ENCODE data around the gene COPG2.
"Not testable (repeated sequence)": the region's sequence is repeated elsewhere in the genome, so short reads cannot be mapped to it uniquely, and the experiment has no call there.

COPG2 gene

DNA sequence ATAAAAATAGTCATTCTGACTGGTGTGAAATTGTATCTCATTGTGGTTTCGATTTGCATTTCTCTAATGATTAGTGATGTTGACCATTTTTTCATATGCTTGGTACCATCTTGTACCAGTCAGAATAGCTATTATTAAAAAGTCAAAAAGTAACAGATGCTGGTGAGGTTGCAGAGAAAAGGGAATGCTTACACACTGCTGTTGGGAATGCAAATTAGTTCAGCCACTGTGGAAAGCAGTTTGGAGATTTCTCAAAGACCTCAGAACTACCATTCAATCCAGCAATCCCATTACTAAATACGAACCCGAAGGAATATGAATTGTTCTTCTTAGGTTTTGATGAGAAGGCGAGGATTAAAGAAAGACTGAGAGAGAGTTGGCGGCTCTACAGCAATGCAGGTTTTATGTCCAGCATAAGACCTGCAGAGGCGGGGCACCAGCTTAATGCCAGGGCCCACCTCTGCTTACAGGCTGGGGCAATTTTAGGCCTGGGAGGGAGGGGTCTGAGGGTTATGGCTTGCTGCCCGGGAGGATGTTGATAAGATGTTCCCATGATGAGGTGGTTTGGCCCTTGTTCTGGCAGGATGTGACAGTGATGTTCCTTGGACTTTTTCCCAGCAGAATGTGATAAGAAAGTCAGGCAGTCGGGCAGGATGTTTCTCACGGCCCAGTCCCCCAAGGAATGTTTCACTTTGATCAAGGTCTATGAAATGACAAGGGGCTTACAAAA is 102.2 kb downstream of the COPG2 start:
- DNase-seq (ENCODE audit: low read depth in 2 of 2): no peak

DNA sequence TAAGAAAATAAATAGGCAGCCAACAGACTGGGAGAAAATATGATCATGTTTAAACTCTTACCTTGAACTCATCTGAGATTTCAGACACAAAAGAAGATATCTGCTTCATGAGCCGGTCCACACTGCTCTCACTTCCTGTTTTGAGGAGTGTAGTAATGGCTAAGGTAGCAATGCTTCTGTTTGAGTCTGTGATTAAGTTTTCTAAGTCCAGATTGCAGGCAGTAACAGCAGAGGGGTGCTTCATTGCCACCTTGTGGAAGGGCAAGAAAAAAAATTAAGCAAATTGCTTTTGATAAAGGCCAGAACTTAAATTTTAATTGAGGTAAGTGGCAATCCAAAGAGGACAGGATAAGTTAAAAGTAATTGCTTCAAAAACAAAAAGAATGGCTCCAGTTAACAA is 107.6 kb downstream of the COPG2 start:
- no peak for DNase-seq (ENCODE audit: low read depth in 2 of 2)

DNA sequence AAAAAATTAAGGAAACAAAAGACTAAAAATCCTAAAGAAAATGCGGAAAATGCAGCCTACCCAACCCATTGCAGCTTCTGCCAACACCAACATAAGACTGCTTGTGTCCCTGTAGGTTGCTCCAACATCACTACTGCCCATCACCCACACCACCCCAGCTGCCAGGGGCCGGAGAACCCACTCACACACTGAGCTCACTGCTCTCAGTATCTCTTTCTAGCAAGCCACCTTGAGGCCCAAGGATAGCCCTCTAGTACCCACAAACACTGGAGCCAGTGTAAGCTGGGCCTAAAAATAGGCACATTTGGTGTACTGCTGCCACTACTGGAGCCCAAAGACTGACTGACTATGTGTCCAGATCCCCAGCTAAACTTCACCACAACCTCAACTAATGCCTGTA is 109.4 kb downstream of the COPG2 start:
- no peak for DNase-seq (ENCODE audit: low read depth in 2 of 2)

DNA sequence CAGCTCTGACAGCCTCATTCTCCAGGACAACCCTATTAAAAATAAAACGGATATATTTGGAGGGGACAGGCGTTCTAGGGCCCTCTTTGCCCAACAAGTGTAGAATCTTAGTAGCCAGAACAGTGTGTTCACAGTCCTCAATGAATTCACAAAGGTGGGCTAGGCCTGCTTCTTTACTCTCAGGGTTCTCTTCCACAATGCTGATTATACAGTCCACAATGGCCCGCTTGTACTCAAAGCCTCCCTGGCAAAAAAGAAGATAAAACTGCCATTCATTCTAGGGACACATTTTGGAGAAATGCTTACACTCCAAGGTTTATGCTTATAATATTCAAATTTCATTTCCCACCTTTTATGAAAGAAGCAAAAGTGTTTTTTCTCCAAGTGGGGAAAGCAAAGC is 114.1 kb downstream of the COPG2 start:
- no peak for DNase-seq (ENCODE audit: low read depth in 2 of 2)

DNA sequence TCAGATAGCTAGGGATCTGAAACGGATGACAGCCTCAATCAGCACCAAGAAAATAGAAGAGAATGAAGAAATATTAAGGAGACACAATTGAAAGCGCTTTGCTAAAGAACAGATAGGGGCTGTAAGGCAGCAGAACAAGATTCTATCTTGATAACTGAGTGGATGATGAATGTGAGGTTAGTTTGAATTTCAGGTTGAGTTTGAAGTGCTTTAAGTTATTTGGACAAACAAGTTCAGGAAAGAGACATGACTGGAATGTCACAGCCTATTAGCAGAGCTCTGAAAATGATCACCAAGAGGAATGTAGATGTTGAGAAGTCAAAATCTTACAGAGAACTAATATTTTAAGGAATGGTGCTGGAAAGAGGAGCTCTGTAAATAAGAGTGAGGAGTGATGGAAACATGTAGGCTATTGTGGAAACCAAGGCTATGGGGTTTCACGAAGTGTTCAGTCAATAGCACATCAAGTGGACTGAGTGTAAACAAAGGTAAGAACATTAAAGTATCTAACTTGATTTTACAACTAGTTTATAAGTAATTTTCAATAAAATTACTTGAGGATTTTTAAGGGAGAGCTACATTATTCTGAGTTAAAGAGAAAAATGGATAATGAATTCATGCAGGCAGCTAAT is 115.0 kb downstream of the COPG2 start:
- no peak for DNase-seq (ENCODE audit: low read depth in 2 of 2)

DNA sequence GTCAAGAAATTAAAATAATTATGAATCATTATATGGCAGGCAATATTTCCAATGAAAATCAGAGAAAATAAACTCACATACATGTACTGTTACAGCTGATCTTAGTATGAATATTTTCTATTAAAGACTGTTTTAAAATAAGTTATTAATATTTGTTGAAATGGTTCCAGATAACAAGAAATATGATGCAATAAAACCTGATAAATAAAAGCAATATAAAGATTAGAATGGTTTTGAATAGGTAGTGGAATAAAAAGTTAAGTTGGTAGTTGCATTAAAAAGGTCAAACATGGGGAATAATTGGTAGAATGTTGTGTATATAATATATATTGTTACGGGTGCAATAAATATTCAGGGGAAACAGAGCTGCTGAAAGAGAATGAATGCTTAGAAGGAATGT is 124.2 kb downstream of the COPG2 start:
- no peak for DNase-seq (ENCODE audit: low read depth in 2 of 2)

DNA sequence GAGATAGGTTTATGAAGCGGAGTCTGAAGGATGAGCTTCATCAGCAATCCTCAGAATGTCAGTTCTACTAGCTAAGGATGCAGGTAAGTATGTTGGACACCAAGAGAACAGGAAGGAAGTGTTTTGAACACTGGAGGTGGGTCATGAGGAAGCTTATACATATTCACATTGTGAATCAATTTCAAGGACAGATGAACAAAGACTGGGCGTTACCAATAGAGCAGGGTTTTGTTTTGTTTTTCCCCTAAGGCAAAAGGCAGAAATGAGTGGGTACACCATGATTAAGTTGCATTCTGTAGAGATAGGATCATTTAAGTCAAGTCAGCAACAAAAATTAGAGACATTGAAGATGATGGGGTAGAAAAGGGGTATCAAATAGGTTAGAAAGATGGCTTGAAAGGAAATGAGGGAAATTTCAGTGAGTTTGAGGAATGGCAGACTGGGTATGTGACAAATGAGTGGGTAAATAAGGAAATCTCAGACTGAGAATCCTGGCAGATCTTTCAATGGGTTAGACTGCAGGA is 125.0 kb downstream of the COPG2 start:
- no peak for DNase-seq (ENCODE audit: low read depth in 2 of 2)

DNA sequence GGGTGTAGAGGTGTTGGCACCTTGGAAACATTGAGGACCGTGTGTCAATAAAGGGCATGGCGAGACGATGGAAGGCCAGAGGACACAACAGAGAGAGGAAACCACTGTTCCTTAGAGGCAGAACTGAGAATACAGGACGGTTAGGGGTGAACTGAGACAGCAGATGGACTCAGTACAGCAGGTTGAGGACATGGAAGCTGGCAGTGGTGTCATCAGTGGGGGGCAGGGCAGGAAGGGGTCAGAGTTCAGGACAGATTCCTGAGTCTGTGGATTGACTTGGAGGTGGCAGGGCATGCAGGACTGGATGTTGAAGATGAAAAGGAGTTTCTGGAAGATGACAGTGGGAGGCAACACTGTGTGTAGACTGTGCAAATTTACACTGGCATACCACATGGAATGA is 126.3 kb downstream of the COPG2 start:
- not testable (repeated sequence) for DNase-seq (ENCODE audit: low read depth in 2 of 2)

DNA sequence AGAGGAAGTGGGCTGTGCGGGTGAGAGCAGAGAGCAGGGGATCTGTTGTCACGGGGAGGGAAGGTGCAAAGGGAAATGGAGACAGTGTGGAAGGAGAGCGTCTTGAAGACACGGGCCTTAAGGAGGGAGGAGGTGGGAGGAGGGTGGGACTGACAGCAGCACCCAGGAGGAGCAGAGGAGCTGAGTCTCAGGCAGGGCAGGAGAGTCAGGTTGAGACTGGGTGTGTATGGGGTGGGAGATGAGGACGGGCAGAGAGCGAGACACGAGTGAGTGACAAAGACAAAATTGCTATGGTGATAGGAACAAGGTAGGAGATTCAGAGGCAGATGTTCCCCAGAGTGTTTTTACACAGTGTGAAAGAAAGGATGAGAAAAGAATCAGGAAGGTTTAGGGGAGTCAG is 127.3 kb downstream of the COPG2 start:
- DNase-seq (ENCODE audit: low read depth in 2 of 2): not testable (repeated sequence)

DNA sequence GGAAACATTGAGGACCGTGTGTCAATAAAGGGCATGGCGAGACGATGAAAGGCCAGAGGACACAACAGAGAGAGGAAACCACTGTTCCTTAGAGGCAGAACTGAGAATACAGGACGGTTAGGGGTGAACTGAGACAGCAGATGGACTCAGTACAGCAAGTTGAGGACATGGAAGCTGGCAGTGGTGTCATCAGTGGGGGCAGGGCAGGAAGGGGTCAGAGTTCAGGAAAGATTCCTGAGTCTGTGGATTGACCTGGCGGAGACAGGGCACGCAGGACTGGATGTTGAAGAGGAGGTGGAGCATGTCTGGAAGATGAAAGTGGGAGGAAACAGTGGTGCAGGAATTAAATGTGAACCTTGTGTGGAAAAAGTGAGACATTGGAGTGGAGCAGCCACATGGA is 130.7 kb downstream of the COPG2 start:
- DNase-seq (ENCODE audit: low read depth in 2 of 2): not testable (repeated sequence)

DNA sequence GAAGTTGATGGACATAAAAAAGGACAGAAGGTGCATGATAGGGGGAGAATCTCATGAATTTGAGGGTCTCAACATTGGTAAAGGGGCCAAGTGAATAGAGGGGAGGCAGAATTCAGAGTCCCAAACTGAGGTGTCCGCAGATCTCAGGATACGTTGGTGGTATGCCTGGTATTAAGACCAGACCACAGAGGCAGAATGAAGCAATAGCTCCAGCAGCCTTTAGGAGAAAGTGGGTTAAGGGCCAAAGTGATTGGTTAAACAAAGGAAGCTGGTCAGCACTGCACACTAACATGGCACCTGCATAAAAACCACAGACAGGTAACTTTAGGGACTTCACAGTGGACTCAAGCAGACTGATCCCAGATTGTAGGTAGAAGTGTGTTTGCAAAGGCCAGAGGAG is 139.1 kb downstream of the COPG2 start:
- DNase-seq (ENCODE audit: low read depth in 2 of 2): no peak

DNA sequence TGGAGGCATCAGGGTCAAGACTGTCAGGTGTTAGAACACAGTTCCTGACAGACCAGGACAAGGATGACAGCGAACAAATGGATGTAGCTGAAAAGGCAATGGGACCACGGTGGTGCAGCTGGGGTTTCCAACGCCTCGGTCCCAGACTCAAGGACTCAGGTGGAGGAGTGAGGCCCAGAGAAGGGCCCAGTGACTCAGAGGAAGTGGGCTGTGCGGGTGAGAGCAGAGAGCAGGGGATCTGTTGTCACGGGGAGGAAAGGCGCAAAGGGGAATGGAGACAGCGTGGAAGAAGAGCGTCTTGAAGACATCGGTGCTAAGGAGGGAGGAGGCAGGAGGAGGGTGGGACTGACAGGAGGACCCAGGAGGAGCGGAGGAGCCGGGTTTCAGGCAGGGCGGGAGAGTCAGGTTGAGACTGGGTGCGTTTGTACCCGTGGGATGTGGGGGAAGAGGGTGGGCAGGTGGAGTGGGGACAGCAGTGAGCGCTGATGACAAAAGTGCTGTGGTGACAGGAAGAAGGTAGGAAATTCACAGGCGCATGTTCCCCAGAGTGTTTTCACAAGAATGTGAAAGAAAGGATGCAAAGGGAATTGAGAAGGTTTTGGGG is 140.7 kb downstream of the COPG2 start:
- DNase-seq (ENCODE audit: low read depth in 2 of 2): not testable (repeated sequence)

DNA sequence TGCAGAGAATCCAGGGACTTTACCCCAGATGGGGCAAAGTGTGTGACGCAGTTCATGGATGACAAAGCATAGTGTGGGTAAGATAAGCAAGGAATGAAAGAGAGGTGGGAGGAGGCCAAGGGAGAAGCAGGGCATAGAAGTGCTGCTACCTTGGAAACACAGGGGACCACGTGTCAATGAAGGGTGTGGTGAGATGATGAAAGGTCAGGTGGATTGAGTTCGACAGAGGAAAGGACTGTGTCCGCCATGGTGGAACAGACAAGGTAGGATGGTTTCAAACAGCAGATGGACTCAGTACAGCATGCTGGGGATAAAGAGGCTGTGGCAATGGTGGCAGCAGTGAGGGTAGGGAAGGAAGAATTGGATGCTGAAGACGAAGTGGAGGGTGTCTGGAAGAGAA is 143.9 kb downstream of the COPG2 start:
- no peak for DNase-seq (ENCODE audit: low read depth in 2 of 2)

DNA sequence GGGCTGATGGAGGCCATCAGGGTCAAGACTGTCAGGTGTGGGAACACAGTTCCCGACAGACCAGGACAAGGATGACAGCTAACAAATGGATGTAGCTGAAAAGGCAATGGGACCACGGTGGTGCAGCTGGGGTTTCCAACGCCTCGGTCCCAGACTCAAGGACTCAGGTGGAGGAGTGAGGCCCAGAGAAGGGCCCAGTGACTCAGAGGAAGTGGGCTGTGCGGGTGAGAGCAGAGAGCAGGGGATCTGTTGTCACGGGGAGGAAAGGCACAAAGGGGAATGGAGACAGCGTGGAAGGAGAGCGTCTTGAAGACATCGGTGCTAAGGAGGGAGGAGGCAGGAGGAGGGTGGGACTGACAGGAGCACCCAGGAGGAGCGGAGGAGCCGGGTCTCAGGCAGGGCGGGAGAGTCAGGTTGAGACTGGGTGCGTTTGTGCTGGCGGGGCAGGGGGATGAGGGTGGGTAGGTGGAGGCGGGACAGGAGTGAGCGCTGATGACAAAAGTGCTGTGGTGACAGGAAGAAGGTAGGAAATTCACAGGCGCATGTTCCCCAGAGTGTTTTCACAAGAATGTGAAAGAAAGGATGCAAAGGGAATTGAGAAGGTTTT is 144.9 kb downstream of the COPG2 start:
- not testable (repeated sequence) for DNase-seq (ENCODE audit: low read depth in 2 of 2)

DNA sequence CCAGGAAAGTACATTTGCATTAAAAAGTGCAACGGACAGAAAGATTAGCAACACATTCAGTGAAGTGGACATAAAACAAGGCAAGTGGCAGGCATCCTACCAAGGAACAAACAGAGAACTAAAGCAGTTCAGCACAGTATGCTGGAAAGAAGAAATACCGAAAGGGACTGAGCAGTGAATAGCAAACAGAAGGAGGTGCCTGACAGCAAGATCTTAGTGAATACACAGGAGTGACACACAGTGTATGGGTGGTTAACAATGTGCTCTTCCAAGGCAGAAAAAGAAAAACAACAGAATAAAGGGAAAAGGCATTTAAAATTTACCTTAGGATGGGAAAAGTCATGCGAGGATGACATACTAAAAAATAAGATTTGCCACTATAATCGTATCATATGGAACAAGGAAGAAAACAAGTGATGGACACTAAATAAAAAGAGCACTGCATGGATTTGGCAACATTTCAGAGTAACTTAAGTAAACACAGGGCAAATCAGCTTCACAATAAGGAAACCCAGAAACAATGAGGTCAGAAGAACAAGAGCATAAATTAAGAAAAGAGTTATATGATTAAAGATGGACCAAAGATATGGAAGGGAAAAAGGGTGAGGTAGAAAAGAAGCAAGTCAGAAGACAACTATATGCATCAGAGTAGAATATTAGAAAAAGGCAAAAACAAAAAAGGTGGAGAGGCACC is 147.1 kb downstream of the COPG2 start:
- DNase-seq (ENCODE audit: low read depth in 2 of 2): no peak

DNA sequence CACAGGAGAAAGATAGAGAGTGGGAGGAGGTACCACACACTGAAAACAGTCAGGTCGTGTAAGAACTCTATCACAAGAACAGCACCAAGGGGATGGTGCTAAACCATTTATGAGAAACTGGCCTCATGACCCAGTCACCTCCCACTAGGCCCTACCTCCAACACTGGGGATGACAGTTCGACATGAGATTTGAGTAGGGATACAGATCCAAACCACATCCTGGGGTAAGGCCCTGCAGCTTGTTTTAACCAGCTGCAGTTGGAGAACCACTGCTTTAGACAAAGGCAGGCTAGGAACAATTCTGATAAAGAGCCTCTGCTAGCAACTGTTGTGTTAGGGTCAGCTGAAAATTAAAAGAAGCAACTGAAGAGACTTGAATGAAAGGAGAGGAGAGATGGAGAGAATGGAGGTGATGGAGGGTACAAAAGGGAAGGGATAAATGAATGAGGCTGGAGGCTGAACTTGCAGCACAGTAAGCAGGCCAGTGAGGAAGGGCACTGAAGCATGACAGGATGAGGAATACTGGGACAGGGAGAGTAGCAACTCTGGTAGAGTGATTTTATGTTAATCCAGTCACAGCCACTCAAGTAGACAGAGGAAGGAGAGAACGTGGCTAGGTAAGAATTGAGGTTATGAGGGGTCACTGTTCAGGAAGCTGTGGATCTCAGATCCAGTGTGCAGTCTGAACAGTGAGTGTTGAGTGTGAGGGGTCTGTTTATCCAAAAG is 153.1 kb downstream of the COPG2 start:
- DNase-seq (ENCODE audit: low read depth in 2 of 2): no peak

DNA sequence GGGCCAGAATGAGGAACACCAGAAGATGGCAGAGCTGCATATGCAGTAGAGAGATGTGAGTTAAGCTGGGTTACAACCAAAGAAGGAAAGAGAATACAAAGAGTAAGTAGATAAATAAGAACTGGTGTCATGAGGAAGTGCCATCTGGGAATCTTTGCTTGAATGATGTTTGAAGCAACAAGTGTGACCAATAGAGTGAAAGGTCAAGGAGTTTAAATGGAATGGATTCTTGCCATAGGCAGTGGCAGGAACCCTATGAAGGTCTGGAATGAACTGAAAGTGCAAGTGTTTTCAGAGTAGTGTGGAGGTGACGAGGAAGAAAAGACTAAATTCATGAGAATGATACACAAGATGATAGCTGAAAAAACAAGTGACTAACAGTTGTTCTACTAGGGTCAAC is 155.1 kb downstream of the COPG2 start:
- DNase-seq (ENCODE audit: low read depth in 2 of 2): no peak

DNA sequence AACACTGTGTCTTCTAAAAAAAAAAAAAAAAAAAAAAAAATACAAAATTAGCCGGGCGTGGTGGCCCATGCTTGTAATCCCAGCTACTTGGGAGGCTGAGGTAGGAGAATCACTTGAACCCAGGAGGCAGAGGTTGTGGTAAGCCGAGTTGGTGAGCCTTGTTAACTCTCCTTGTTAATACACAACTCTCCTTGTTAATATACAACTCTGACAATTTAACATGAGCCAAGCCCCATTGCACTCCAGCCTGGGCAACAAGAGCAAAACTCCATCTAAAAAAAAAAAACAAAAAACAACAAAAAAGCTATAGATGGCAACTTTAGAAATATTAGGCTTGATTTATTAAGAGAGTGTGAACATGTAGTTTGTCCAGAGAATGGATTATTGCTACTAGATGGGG is 156.5 kb downstream of the COPG2 start:
- DNase-seq (ENCODE audit: low read depth in 2 of 2): not testable (repeated sequence)

DNA sequence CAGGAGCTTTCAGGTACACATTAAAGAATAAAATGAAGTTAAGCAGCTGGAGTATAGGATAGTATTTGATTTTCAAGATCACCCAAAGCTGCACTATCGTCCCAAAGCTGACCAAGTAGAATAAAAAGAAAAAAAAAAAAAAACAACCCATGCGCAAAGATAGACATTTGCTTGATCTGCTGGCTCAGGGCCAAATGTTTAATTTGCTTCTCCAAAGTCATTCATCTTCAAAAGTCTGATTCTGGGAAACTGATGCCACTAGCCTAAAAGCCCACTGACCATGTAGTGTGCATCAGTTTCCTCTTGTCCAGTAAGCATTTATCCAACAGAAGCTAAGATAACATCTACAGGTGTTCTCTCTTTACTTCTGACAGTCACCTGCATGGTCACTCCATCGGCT is 162.2 kb downstream of the COPG2 start:
- DNase-seq (ENCODE audit: low read depth in 2 of 2): no peak

DNA sequence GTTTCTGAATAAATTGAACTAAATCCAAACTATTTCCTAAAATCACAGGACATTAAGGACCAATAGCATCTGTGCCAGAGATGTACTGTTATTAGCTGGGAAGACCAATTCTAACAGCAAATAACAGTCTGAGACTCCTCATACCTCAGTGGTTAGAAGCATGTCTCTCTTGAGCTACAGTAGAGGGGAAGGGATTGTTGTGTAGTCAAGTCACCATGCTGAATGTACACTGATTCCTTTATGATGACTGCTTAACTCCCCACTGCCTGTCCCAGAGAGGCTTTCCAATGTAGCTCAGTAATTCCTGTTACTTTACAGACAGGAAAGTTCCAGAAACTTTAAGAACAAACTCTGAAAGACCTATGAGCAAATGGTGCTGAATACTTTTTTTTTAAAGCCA is 162.8 kb downstream of the COPG2 start:
- DNase-seq (ENCODE audit: low read depth in 2 of 2): no peak

DNA sequence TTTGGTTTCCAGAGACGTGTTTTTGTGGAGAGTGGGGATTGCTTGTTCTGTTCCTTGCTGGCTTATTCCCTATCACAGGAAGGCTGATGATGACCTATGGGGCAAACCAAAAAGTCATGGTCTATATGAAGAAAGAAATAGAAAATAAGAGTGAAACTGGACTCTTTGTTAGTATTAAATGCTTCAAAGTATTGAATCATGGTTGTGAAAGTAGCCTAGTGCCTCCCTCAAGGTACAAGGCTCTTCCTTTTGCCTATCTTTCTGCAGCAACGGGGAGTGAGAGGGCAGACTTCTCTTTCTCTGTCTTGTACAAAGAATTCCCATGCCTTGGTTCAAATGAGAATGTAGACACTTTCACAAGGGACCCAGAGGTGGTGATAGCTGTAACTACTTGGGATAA is 167.6 kb downstream of the COPG2 start:
- DNase-seq (ENCODE audit: low read depth in 2 of 2): no peak
